Suprapubic skin (tissue), 4 donors: Measurements from ENCODE around the gene CMYA5. TPM values are rescaled to one million over a fixed set of nuclear protein-coding genes. Genes with fewer than 3 reads are reported as not detected.

Source experiments
- DNase-seq, 2 donors: peaks; one replicate each; pipeline ENCODE4 v3.0.0-alpha.2; 2019; ENCODE audit warnings: low spot score in 2 of 2
- H3K27ac ChIP-seq: fragments of 200-600 bp; sonication (generic); one replicate; pipeline ENCODE4 v1.5.1; 2019
- H3K27me3 ChIP-seq: fragments of 200-600 bp; sonication (generic); one replicate; pipeline ENCODE4 v1.5.1; 2019
- H3K36me3 ChIP-seq: fragments of 200-600 bp; sonication (generic); one replicate; pipeline ENCODE4 v1.5.1; 2019
- H3K4me1 ChIP-seq: fragments of 200-600 bp; sonication (generic); one replicate; pipeline ENCODE4 v1.5.1; 2019
- H3K4me3 ChIP-seq: fragments of 200-600 bp; sonication (generic); one replicate; pipeline ENCODE4 v1.5.1; 2019; ENCODE audit warnings: mild to moderate bottlenecking
- H3K9me3 ChIP-seq: fragments of 200-600 bp; sonication (generic); one replicate; pipeline ENCODE4 v1.5.1; 2019
- EP300 ChIP-seq: sonication (generic); formaldehyde crosslinking; IDR thresholded peaks from one replicate; pipeline ENCODE4 v1.6.1; 2017; ENCODE audit warnings: antibody characterized with exemption
- POLR2A ChIP-seq, 2 donors: fragments of 450-650 bp; IDR thresholded peaks; one replicate each; pipeline ENCODE4 v1.6.1; 2017; ENCODE audit warnings: antibody characterized with exemption in 2 of 2, mild to moderate bottlenecking in 2 of 2, moderate library complexity in 2 of 2
- POLR2AphosphoS5 ChIP-seq, 3 donors: sonication (generic); formaldehyde crosslinking; IDR thresholded peaks; one replicate each; pipeline ENCODE4 v1.6.1; 2017; ENCODE audit warnings: antibody characterized with exemption in 3 of 3
- WGBS: methylation state at CpG from one replicate; pipeline ENCODE4 v1.1.5; 2018; 5-methylcytosine and 5-hydroxymethylcytosine counted together
- total RNA-seq, 4 donors: library from RNA; depleted of rRNA; stranded (reverse); fragments of >200 nt; gene quantifications; one replicate each; pipeline ENCODE4 v1.1.0, GENCODE V29; 2016
- TF ChIP-seq, protein P1 (sequence below), 2 donors: fragments of 200-600 bp in 1 of 2; fragments of 450-650 bp in 1 of 2; sonication (generic) in 1 of 2; IDR thresholded peaks; one replicate each; pipeline ENCODE4 v1.5.1; 2016 to 2019; ENCODE audit warnings: antibody characterized with exemption in 2 of 2, mild to moderate bottlenecking in 1 of 2, moderate library complexity in 1 of 2

Gene CMYA5
- total RNA-seq, 4 donors from 2014 or later, result 8.1 to 24.9 (median 10.4) TPM

DNA sequence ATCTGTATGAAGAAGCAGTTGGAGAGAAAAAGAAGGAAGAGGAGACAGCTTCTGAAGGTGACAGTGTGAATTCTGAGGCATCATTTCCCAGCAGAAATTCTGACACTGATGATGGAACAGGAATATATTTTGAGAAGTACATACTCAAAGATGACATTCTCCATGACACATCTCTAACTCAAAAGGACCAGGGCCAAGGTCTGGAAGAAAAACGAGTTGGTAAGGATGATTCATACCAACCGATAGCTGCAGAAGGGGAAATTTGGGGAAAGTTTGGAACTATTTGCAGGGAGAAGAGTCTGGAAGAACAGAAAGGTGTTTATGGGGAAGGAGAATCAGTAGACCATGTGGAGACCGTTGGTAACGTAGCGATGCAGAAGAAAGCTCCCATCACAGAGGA lies 48.7 kb downstream of the CMYA5 start:
- no peaks in the 10 kb centered on the region for H3K36me3 ChIP-seq
- TF ChIP-seq EP300, result no peak
- TF ChIP-seq, protein P1, sequence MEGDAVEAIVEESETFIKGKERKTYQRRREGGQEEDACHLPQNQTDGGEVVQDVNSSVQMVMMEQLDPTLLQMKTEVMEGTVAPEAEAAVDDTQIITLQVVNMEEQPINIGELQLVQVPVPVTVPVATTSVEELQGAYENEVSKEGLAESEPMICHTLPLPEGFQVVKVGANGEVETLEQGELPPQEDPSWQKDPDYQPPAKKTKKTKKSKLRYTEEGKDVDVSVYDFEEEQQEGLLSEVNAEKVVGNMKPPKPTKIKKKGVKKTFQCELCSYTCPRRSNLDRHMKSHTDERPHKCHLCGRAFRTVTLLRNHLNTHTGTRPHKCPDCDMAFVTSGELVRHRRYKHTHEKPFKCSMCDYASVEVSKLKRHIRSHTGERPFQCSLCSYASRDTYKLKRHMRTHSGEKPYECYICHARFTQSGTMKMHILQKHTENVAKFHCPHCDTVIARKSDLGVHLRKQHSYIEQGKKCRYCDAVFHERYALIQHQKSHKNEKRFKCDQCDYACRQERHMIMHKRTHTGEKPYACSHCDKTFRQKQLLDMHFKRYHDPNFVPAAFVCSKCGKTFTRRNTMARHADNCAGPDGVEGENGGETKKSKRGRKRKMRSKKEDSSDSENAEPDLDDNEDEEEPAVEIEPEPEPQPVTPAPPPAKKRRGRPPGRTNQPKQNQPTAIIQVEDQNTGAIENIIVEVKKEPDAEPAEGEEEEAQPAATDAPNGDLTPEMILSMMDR (IDR thresholded peaks at IDR 0.05), result no peak
- TF ChIP-seq POLR2AphosphoS5 (IDR thresholded peaks at IDR 0.05), result no peak
- TF ChIP-seq POLR2A (IDR thresholded peaks at IDR 0.05), result no peak
- no peak overlapping the region for H3K4me3 ChIP-seq
- H3K4me1 ChIP-seq, result no peaks in the 10 kb centered on the region
- peaks cover 3% of the 10 kb centered on the region for H3K9me3 ChIP-seq
- no peaks in the 10 kb centered on the region for H3K27me3 ChIP-seq
- 84% methylated on average over 5 of the region's 5 CpGs for WGBS
- H3K27ac ChIP-seq, result no peak overlapping the region
- no peak for DNase-seq

DNA sequence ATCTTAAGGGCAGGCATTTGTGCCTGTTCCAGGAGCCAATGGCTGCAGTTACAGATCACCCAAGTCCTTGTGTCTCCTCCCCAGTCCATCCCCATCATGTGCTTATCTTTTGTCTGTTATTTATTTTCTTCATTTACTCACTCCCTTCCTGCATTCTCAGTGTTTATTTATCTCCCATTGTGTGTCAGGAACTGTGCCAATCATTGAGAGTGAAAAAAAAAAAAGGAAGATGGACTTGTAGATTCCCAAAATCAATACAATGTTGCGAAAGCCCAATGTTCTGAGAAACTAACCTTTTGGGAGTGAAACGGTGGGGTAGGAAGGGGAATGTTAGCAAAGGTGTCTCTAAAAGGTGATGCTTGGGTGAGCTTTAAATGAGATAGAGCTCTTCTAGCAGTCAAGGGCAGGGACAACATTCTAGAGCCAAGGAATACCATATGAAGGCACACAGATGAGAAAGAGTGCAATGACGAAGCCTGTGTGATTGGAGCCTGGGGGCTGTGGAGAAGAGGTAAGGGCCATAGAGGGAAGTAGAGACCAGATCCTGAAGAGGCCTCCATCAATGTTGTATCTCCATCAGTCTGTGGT lies 53.0 kb downstream of the CMYA5 start:
- no peaks in the 10 kb centered on the region for H3K27me3 ChIP-seq
- TF ChIP-seq, protein P1 (IDR thresholded peaks at IDR 0.05), result no peak
- TF ChIP-seq EP300, result no peak
- no peak for TF ChIP-seq POLR2AphosphoS5 (IDR thresholded peaks at IDR 0.05)
- TF ChIP-seq POLR2A (IDR thresholded peaks at IDR 0.05), result no peak
- no peak for DNase-seq
- 89% methylated on average over 3 of the region's 3 CpGs for WGBS
- no peak overlapping the region for H3K4me3 ChIP-seq
- no peaks in the 10 kb centered on the region for H3K9me3 ChIP-seq
- no peaks in the 10 kb centered on the region for H3K36me3 ChIP-seq
- no peaks in the 10 kb centered on the region for H3K4me1 ChIP-seq
- H3K27ac ChIP-seq, result no peak overlapping the region

- H3K27me3 ChIP-seq, result no peaks in the 10 kb centered on the region
- H3K9me3 ChIP-seq, result no peaks in the 10 kb centered on the region
- no peak for DNase-seq
- H3K27ac ChIP-seq, result no peak overlapping the region
- H3K4me1 ChIP-seq, result no peaks in the 10 kb centered on the region
- no peak for TF ChIP-seq POLR2A (IDR thresholded peaks at IDR 0.05)
- no peak for TF ChIP-seq EP300
- TF ChIP-seq, protein P1 (IDR thresholded peaks at IDR 0.05), result no peak
- TF ChIP-seq POLR2AphosphoS5 (IDR thresholded peaks at IDR 0.05), result no peak
- 86% methylated on average over 7 of the region's 7 CpGs for WGBS
- no peaks in the 10 kb centered on the region for H3K36me3 ChIP-seq
- H3K4me3 ChIP-seq, result no peak overlapping the region
These were observed 54.4 kb downstream of the CMYA5 start for GRCh38 chr5:79743846-79744605.

GRCh38 chr5:79745255-79745654 lies 55.6 kb downstream of the CMYA5 start:
- H3K9me3 ChIP-seq, result no peaks in the 10 kb centered on the region
- TF ChIP-seq, protein P1 (IDR thresholded peaks at IDR 0.05), result no peak
- TF ChIP-seq EP300 (no peak), POLR2AphosphoS5 (IDR thresholded peaks at IDR 0.05) (no peak), POLR2A (IDR thresholded peaks at IDR 0.05) (no peak)
- H3K27ac ChIP-seq, result no peak overlapping the region
- H3K36me3 ChIP-seq, result no peaks in the 10 kb centered on the region
- WGBS, result 89% methylated on average over 3 of the region's 3 CpGs
- DNase-seq, result no peak
- H3K27me3 ChIP-seq, result no peaks in the 10 kb centered on the region
- H3K4me3 ChIP-seq, result no peak overlapping the region
- H3K4me1 ChIP-seq, result no peaks in the 10 kb centered on the region
